SU-DHL-6 (cell line): ENCODE results near the gene ANKS1A.

ENCODE experiments used
- H2AFZ ChIP-seq: fragments of 200-600 bp; sonication (generic); 2 replicates; pipeline ENCODE4 v1.6.1; 2014; ENCODE audit warnings: low read depth, mild to moderate bottlenecking, moderate library complexity, mixed read lengths, antibody characterized with exemption, low read length; ENCODE audit not compliant: severe bottlenecking
- H3F3A ChIP-seq: fragments of 200-600 bp; shearing (Covaris generic); 2 replicates; pipeline ENCODE4 v1.6.0; 2016; ENCODE audit warnings: antibody characterized with exemption, mild to moderate bottlenecking; ENCODE audit not compliant: insufficient read depth
- H3K27ac ChIP-seq: fragments of 200-600 bp; sonication (generic); 2 replicates; pipeline ENCODE4 v1.5.1; 2016; ENCODE audit warnings: low read depth, mild to moderate bottlenecking, low read length, moderate library complexity, mixed read lengths
- H3K27me3 ChIP-seq: fragments of 200-600 bp; sonication (generic), shearing (Covaris generic); 2 replicates; pipeline ENCODE4 v1.6.0; 2014; ENCODE audit warnings: mild to moderate bottlenecking, low read length
- H3K36me3 ChIP-seq: fragments of 200-600 bp; sonication (generic); 2 replicates; pipeline ENCODE4 v1.6.1; 2014; ENCODE audit warnings: mild to moderate bottlenecking, low read length, mixed read lengths
- H3K4me2 ChIP-seq: fragments of 300-600, 200-600 bp; shearing (Covaris generic), sonication (generic); 2 replicates; pipeline ENCODE4 v1.6.0; 2014; ENCODE audit warnings: low read length, low read depth, mild to moderate bottlenecking; ENCODE audit not compliant: poor library complexity, severe bottlenecking
- H3K4me3 ChIP-seq: fragments of 200-600 bp; sonication (generic); 2 replicates; pipeline ENCODE4 v1.5.1; 2014; ENCODE audit warnings: antibody characterized with exemption, low read length, mild to moderate bottlenecking, mixed read lengths; ENCODE audit not compliant: insufficient read depth, poor library complexity, severe bottlenecking
- H3K79me2 ChIP-seq: fragments of 200-600 bp; sonication (generic); 2 replicates; pipeline ENCODE4 v1.6.1; 2014; ENCODE audit warnings: mild to moderate bottlenecking, low read length, moderate library complexity; ENCODE audit not compliant: insufficient read depth
- H3K9ac ChIP-seq: fragments of 200-600 bp; sonication (generic); 2 replicates; pipeline ENCODE4 v1.7.0; 2014; ENCODE audit warnings: mild to moderate bottlenecking, low read length
- H3K9me2 ChIP-seq: fragments of 200-600 bp; sonication (generic); replicated peaks from 2 replicates; pipeline ENCODE4 v1.6.1; 2014; ENCODE audit warnings: low read length; ENCODE audit not compliant: insufficient read depth
- H3K9me3 ChIP-seq: fragments of 200-600 bp; sonication (generic); 2 replicates; pipeline ENCODE4 v1.6.1; 2014; ENCODE audit warnings: low read length, mixed read lengths; ENCODE audit not compliant: insufficient read depth
- H4K20me1 ChIP-seq: fragments of 200-600 bp; sonication (generic); 2 replicates; pipeline ENCODE4 v1.6.1; 2014; ENCODE audit warnings: low read depth, mild to moderate bottlenecking, antibody characterized with exemption, low read length, moderate library complexity, mixed read lengths
- EZH2phosphoT487 ChIP-seq: fragments of 200-600 bp; sonication (generic), shearing (Covaris generic); conservative IDR thresholded peaks from 2 replicates; pipeline ENCODE4 v1.6.1; 2018; ENCODE audit warnings: mild to moderate bottlenecking, antibody characterized with exemption, low read length, moderate library complexity, mixed read lengths
- TF ChIP-seq, protein P1 (sequence below): fragments of 200-600 bp; sonication (generic); IDR thresholded peaks from one replicate; pipeline ENCODE4 v1.5.1; 2017; ENCODE audit warnings: antibody characterized with exemption, mild to moderate bottlenecking, low read length, moderate library complexity; ENCODE audit not compliant: insufficient read depth, poor library complexity, severe bottlenecking

ANKS1A gene

DNA sequence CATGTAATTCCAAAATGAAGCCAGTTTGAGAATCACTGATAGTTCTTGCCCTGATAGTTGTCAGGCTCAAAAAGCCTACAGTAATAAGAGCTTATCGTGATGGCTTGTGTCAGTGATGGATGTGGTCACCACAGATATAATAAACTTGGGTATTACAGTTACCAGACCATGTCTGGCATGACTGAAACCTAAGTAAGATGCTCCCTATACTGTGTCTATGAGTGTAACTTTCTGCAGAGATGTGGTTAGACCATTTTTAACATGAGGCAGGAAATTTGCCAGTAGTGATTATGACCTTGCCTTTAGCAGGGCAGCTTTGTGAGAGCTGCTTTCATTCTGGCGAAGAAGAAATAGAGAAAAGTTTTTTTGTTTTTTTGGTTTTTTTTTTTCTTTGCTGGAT lies 90.2 kb downstream of the ANKS1A start:
- H2AFZ ChIP-seq: no peak overlapping the region
- no peaks in the 10 kb centered on the region for H4K20me1 ChIP-seq
- H3K4me3 ChIP-seq: no peak overlapping the region
- H3K4me2 ChIP-seq: no peak overlapping the region
- H3K79me2 ChIP-seq: no peaks in the 10 kb centered on the region
- H3K27me3 ChIP-seq: no peaks in the 10 kb centered on the region
- no peak overlapping the region for H3K9ac ChIP-seq
- no peaks in the 10 kb centered on the region for H3K9me2 ChIP-seq
- H3K36me3 ChIP-seq: no peaks in the 10 kb centered on the region
- H3K9me3 ChIP-seq: no peaks in the 10 kb centered on the region
- no peaks in the 10 kb centered on the region for H3F3A ChIP-seq
- TF ChIP-seq, protein P1, sequence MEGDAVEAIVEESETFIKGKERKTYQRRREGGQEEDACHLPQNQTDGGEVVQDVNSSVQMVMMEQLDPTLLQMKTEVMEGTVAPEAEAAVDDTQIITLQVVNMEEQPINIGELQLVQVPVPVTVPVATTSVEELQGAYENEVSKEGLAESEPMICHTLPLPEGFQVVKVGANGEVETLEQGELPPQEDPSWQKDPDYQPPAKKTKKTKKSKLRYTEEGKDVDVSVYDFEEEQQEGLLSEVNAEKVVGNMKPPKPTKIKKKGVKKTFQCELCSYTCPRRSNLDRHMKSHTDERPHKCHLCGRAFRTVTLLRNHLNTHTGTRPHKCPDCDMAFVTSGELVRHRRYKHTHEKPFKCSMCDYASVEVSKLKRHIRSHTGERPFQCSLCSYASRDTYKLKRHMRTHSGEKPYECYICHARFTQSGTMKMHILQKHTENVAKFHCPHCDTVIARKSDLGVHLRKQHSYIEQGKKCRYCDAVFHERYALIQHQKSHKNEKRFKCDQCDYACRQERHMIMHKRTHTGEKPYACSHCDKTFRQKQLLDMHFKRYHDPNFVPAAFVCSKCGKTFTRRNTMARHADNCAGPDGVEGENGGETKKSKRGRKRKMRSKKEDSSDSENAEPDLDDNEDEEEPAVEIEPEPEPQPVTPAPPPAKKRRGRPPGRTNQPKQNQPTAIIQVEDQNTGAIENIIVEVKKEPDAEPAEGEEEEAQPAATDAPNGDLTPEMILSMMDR: no peak
- no peak for TF ChIP-seq EZH2phosphoT487
- H3K27ac ChIP-seq: no peak overlapping the region

DNA sequence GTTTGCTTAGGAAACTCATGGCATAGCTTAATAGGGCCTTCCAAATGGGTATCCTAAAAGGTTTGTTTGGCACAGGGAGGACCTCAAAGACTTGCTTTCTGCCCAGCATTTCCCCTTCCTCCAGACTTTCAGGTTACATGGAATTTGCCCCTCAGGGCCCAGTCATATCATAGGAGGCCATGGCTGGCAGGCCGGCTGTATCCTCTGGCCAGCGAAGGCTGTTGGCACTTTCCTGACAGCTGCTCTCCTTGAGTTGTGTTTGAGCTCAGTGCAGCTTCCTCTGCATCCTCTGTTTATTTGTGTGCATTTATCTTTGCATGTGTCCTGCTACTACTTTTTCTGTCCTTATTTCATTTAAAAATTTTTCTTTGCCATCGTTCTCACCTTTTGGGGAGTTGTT lies 90.9 kb downstream of the ANKS1A start:
- no peaks in the 10 kb centered on the region for H3F3A ChIP-seq
- no peaks in the 10 kb centered on the region for H3K36me3 ChIP-seq
- no peak overlapping the region for H3K9ac ChIP-seq

DNA sequence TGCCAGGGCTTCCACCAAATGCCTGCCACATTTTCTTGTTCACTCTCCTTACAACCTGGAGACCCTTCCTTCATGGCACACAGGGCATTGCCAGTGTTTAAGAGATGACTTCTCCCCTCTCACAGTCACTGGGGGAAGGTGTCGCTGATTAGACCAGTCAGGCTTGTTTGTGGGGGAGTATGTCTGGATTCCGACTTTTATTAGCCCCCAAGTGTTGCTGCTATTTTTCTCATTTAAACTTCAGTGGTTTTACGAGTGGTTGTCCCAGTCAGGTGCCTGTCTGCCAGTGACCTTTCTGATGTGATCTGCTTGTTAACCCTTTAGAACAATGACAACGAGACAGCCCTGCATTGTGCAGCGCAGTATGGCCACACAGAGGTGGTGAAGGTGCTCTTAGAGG lies 92.3 kb downstream of the ANKS1A start:
- Histone ChIP-seq H3F3A (no peaks in the 10 kb centered on the region), H3K36me3 (no peaks in the 10 kb centered on the region), H3K4me3 (no peak overlapping the region)

More for the DNA sequence above, 90.9 kb downstream of the ANKS1A start:
- TF ChIP-seq EZH2phosphoT487: no peak
- TF ChIP-seq, protein P1: no peak
- Histone ChIP-seq H3K4me3 (no peak overlapping the region), H3K9me2 (no peaks in the 10 kb centered on the region), H2AFZ (no peak overlapping the region), H3K27me3 (no peaks in the 10 kb centered on the region), H3K9me3 (no peaks in the 10 kb centered on the region), H3K79me2 (no peaks in the 10 kb centered on the region), H3K27ac (no peak overlapping the region), H3K4me2 (no peak overlapping the region), H4K20me1 (no peaks in the 10 kb centered on the region)

More for the DNA sequence above, 92.3 kb downstream of the ANKS1A start:
- H4K20me1 ChIP-seq: no peaks in the 10 kb centered on the region
- no peaks in the 10 kb centered on the region for H3K9me2 ChIP-seq
- no peaks in the 10 kb centered on the region for H3K27me3 ChIP-seq
- no peak overlapping the region for H2AFZ ChIP-seq
- H3K27ac ChIP-seq: no peak overlapping the region
- H3K9me3 ChIP-seq: no peaks in the 10 kb centered on the region
- H3K4me2 ChIP-seq: no peak overlapping the region
- no peaks in the 10 kb centered on the region for H3K79me2 ChIP-seq
- TF ChIP-seq, protein P1: no peak
- no peak for TF ChIP-seq EZH2phosphoT487
- H3K9ac ChIP-seq: no peak overlapping the region
